HCT116 (cell line): ENCODE measurements around the gene IFT25. TPM values are rescaled to one million over a fixed set of nuclear protein-coding genes. Genes with fewer than 3 reads are reported as not detected.
"Not testable (repeated sequence)": the region's sequence is repeated elsewhere in the genome, so short reads cannot be mapped to it uniquely, and the experiment has no call there.

Experiments
- ATAC-seq: fragments of 200-7000 bp; cut with Tn5 transposase; 2 replicates; pipeline ENCODE4 v1.9.1; 2020; ENCODE audit warnings: mild to moderate bottlenecking, moderate library complexity
- BruUV-seq: library from RNA; stranded (reverse); fragments of 400-500 nt; replicated peaks from 2 replicates; lab custom pipeline; 2021; lab: Mats Ljungman, UMichigan
- CTCF ChIA-PET: fragments of 300-600 bp; sonication (Branson Sonifier 250); formaldehyde crosslinking; loops from one replicate; lab custom pipeline; 2021; ENCODE audit warnings: antibody characterized with exemption; lab: Charles Lee
- POLR2A ChIA-PET: fragments of 300-600, 350-600 bp; sonication (Branson Sonifier 250); formaldehyde crosslinking; loops from one replicate; lab custom pipeline; 2021; ENCODE audit warnings: antibody characterized with exemption; lab: Charles Lee
- RAD21 ChIA-PET, 2 experiments: fragments of 300-600 bp; sonication (Branson Sonifier 250); formaldehyde crosslinking; loops; one replicate each; lab custom pipeline; 2023; ENCODE audit warnings: low total read pairs in 2 of 2; ENCODE audit not compliant: uncharacterized antibody in 2 of 2, unreplicated experiment in 2 of 2, low non-redundant PET in 1 of 2; lab: Charles Lee
- DNase-seq: peaks from one replicate; pipeline ENCODE4 v3.0.0-alpha.2; 2010; ENCODE audit warnings: low read depth, low spot score
- H2AFZ ChIP-seq: fragments of 200-600 bp; shearing (Covaris generic), sonication (generic); 2 replicates; pipeline ENCODE4 v1.6.1; 2017; ENCODE audit warnings: low read depth, mixed run types, mixed read lengths, antibody characterized with exemption, low read length; ENCODE audit not compliant: poor library complexity, severe bottlenecking
- H3K27ac ChIP-seq: 2 replicates; pipeline ENCODE4 v1.5.1; 2012; ENCODE audit warnings: low read depth, low read length
- H3K27me3 ChIP-seq: fragments of 200-600 bp; sonication (generic); 2 replicates; pipeline ENCODE4 v1.6.1; 2016; ENCODE audit warnings: mixed run types, low read length, mixed read lengths; ENCODE audit not compliant: insufficient read depth
- H3K36me3 ChIP-seq, 2 experiments: fragments of 200-500 bp in 1 of 2; fragments of 200-600 bp in 1 of 2; sonication (Bioruptor generic) in 1 of 2; sonication (generic) in 1 of 2; 2 replicates each; pipeline versions ENCODE4 v1.5.1 to v1.6.1; 2014 to 2016; ENCODE audit warnings: low read length in 2 of 2, inconsistent platforms in 1 of 2, mixed read lengths in 1 of 2, mixed run types in 1 of 2; ENCODE audit not compliant: insufficient read depth in 2 of 2, control insufficient read depth in 1 of 2
- H3K4me1 ChIP-seq, 2 experiments: fragments of 200-600 bp in 1 of 2; sonication (generic) in 1 of 2; 2 replicates each; pipeline versions ENCODE4 v1.5.1 to v1.6.1; 2012 to 2017; ENCODE audit warnings: low read length in 2 of 2, inconsistent platforms in 1 of 2, mild to moderate bottlenecking in 1 of 2, mixed read lengths in 1 of 2, mixed run types in 1 of 2, moderate library complexity in 1 of 2; ENCODE audit not compliant: insufficient read depth in 2 of 2, control insufficient read depth in 1 of 2
- H3K4me2 ChIP-seq: fragments of 200-600 bp; sonication (generic); 2 replicates; pipeline ENCODE4 v1.6.1; 2017; ENCODE audit warnings: mixed run types, low read length, mixed read lengths
- H3K4me3 ChIP-seq, 2 experiments: fragments of 200-600 bp in 1 of 2; sonication (generic) in 1 of 2; replicated peaks in 1 of 2; 2 replicates each; pipeline ENCODE4 v1.5.1; 2011 to 2016; ENCODE audit warnings: low read length in 2 of 2, control low read depth in 1 of 2, low read depth in 1 of 2, mild to moderate bottlenecking in 1 of 2, mixed read lengths in 1 of 2, mixed run types in 1 of 2
- H3K79me2 ChIP-seq: fragments of 200-600 bp; sonication (generic); 2 replicates; pipeline ENCODE4 v1.6.1; 2017; ENCODE audit warnings: mild to moderate bottlenecking, mixed run types, low read length, moderate library complexity, mixed read lengths; ENCODE audit not compliant: insufficient read depth
- H3K9ac ChIP-seq: fragments of 200-600 bp; sonication (generic); 2 replicates; pipeline ENCODE4 v1.6.1; 2016; ENCODE audit warnings: low read length, mixed read lengths
- H3K9me2 ChIP-seq: fragments of 200-600 bp; sonication (generic), shearing (Covaris generic); 2 replicates; pipeline ENCODE4 v1.6.1; 2017; ENCODE audit warnings: mixed run types, mild to moderate bottlenecking, moderate library complexity; ENCODE audit not compliant: insufficient read depth
- H3K9me3 ChIP-seq, 2 experiments: fragments of 200-500 bp in 1 of 2; fragments of 200-600 bp in 1 of 2; sonication (Bioruptor generic) in 1 of 2; sonication (generic) in 1 of 2; 2 replicates each; pipeline ENCODE4 v1.6.1; 2014 to 2017; ENCODE audit warnings: low read length in 2 of 2, mixed read lengths in 2 of 2, inconsistent platforms in 1 of 2, low read depth in 1 of 2, mild to moderate bottlenecking in 1 of 2, mixed run types in 1 of 2, moderate library complexity in 1 of 2; ENCODE audit not compliant: control insufficient read depth in 1 of 2, insufficient read depth in 1 of 2
- H4K20me1 ChIP-seq: fragments of 200-600 bp; sonication (generic), shearing (Covaris generic); 2 replicates; pipeline ENCODE4 v1.6.1; 2017; ENCODE audit warnings: mixed run types, mild to moderate bottlenecking, moderate library complexity; ENCODE audit not compliant: insufficient read depth
- CBX3 ChIP-seq: IDR thresholded peaks from 2 replicates; pipeline ENCODE4 v1.6.1; 2012; ENCODE audit warnings: low read depth
- POLR2A ChIP-seq: IDR thresholded peaks from 2 replicates; pipeline ENCODE4 v1.7.0; 2011; ENCODE audit warnings: borderline replicate concordance; ENCODE audit not compliant: insufficient read depth, insufficient read length; ENCODE audit errors: extremely low read depth
- SP1 ChIP-seq: IDR thresholded peaks from 2 replicates; pipeline ENCODE4 v1.6.1; 2012; ENCODE audit warnings: low read depth
- intact Hi-C: fragments of 100-400 bp; cut with micrococcal nuclease; formaldehyde crosslinking; loops from 2 replicates; pipeline ENCODE4 v1.10.0; 2022
- total RNA-seq: library from RNA; stranded (reverse); gene quantifications from one replicate; pipeline ENCODE4 v1.2.1, GENCODE V29; 2021; ENCODE audit not compliant: unreplicated experiment

The IFT25 gene
- total RNA-seq, 1 experiment from 2014 or later, result 45.1 TPM

DNA sequence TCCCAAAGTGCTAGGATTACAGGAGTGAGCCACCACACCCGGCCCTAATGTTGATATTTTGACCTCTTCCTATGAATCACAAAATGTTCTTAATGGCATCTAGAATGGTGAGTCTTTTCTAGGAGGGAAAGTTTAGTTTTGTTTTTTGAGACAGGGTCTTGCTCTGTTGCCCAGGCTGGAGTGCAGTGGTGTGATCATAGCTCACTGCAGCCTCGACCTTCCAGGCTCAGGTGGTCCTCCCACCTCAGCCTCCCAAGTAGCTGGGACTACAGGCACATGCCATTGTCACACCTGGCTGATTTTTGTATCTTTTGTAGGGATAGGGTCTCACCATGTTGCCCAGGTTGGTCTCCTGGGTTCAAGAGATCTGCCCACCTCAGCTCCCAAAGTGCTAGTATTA is 23.8 kb upstream of the IFT25 start:
- ATAC-seq, POLR2A ChIA-PET, H3K9me3 ChIP-seq, H3K27me3 ChIP-seq, H3K27ac ChIP-seq, H4K20me1 ChIP-seq, H3K9ac ChIP-seq, CTCF ChIA-PET, BruUV-seq, DNase-seq, H2AFZ ChIP-seq, intact Hi-C loops, H3K4me2 ChIP-seq, H3K4me3 ChIP-seq, H3K4me1 ChIP-seq, H3K79me2 ChIP-seq, RAD21 ChIA-PET, H3K9me2 ChIP-seq: not testable (repeated sequence)
- H3K36me3 ChIP-seq, result peaks cover 33 to 40% of the 10 kb centered on the region in 2 experiments; a peak in 3 of 4 replicates

DNA sequence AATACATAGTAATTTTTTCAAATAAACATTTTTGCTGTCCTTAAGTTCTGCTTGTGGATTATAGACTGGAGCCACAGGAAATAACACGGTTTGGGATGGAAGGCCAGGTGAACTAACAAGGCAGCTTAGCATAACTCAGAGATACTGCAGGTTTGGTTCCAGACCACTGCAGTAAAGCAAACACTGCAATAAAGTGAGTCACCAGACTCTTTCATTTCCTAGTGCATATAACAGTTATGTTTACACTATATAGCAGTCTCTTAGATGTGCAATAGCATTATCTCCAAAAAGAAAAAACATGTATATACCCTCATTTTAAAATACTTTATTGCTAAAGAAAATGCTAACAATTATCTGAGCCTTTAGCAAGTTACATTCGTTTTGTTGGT is 22.6 kb upstream of the IFT25 start:
- ChIA-PET RAD21 (no interaction called here), POLR2A (no interaction called here), CTCF (interaction anchor here (1.7 kb wide), 1 partner anchor 9 kb away, joined by 5 read pairs; no protein-coding TSS in a partner anchor)
- DNase-seq (no peak), ATAC-seq (no peak)
- Histone ChIP-seq H3K4me3 (no peak overlapping the region), H3K4me2 (no peak overlapping the region), H3K79me2 (no peaks in the 10 kb centered on the region), H3K36me3 (peaks cover 37 to 51% of the 10 kb centered on the region in 2 experiments; a peak in 3 of 4 replicates), H3K4me1 (no peaks in the 10 kb centered on the region), H3K9me2 (no peaks in the 10 kb centered on the region), H3K27ac (no peak overlapping the region), H3K9me3 (no peaks in the 10 kb centered on the region), H3K9ac (no peak overlapping the region), H2AFZ (no peak overlapping the region), H4K20me1 (no peaks in the 10 kb centered on the region), H3K27me3 (no peaks in the 10 kb centered on the region)
- TF ChIP-seq POLR2A (no peak), SP1 (no peak), CBX3 (no peak)
- intact Hi-C loops, result no loop called here
- no TSS peak for BruUV-seq
